UCSD-AML1 (cell line): ENCODE measurements around the gene LIN28A.

ENCODE experiments used
- DNase-seq: peaks from one replicate; lab custom pipeline; 2025; ENCODE audit not compliant: unreplicated experiment; lab: John Stamatoyannopoulos, UW

The LIN28A gene

DNA sequence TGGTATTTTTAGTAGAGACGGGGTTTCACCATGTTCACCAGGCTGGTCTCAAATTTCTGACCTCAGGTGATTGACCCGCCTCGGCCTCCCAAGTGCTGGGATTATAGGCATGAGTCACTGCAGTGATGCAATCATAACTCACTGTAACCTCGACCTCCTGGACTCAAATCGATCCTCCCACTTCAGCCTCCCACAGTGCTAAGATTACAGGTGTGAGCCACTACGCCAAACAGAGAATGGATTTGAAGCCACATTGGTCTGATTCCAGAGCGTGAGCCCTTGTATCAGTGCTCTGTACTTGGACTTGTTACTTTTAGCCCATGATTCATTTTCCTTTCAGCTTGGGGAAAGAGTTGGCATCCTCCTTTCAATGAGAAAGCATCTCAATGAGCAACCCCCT lies 23.2 kb upstream of the LIN28A start:
- no peak for DNase-seq

- no peak for DNase-seq
These were observed 21.7 kb upstream of the LIN28A start for GRCh38 chr1:26388791-26389445.

GRCh38 chr1:26389604-26390247 lies 20.9 kb upstream of the LIN28A start:
- no peak for DNase-seq

DNA sequence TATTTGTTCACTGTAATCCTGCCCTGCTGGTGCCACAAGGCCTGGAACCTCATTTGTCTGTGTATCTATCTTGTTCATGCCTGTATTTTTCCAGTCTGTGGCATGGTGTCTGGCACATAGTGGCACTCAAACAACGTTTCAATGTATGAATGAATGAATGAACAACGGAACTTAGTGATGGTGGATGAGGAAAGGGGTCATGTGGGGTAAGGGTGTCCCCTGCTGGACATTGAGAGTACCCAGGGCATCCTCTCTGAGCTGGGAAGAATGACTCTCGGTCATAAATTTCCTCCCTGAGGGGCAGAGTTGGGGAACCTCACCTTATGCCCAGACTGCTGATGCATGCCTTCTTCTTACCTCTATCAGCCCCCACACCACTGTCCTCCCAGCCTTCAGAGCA lies 19.2 kb upstream of the LIN28A start:
- DNase-seq, result peak; percentile 49

- no peak for DNase-seq
These were observed 14.9 kb upstream of the LIN28A start for GRCh38 chr1:26395754-26396153.

- no peak for DNase-seq
These were observed 11.6 kb upstream of the LIN28A start for GRCh38 chr1:26399034-26399433.

GRCh38 chr1:26401891-26402290 lies 8.7 kb upstream of the LIN28A start:
- DNase-seq, result no peak

DNA sequence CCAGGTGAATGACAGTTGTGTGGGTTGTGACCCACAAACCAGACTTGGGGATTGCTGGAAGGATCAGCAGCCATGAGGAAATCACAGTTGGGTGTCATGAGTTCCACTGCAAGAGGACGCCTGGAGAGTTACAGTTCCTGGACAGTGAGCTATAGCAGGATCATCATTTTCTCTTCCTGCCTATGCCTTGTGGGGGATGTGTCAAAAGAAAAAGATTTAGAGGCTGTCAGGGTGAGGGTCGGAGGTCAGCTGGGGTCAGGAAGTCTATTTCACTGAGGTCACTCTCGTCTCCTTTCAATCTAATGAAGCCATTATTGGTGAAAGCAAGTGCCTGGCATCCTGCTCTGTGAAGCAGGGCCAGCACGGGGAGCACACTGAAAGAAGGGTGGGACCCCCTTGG lies 7.0 kb upstream of the LIN28A start:
- DNase-seq, result no peak

DNA sequence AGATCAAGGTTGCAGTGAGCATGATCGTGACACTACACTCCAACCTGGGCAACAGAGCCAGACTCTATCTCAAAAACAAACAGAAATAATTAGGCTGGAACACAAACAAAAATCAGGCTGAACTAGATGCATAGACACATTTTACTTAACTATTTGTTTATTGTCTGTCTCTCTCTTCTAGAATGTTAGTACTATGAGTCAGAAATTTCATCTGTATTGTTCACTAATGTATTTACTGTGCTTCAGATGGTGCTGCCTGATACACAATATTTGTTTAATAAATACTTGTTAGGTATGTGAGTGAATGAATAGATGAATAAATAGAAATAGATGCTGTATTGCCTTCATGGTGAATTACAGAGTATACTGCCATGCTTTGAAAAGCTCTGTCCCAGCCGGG lies 6.0 kb upstream of the LIN28A start:
- DNase-seq, result no peak

DNA sequence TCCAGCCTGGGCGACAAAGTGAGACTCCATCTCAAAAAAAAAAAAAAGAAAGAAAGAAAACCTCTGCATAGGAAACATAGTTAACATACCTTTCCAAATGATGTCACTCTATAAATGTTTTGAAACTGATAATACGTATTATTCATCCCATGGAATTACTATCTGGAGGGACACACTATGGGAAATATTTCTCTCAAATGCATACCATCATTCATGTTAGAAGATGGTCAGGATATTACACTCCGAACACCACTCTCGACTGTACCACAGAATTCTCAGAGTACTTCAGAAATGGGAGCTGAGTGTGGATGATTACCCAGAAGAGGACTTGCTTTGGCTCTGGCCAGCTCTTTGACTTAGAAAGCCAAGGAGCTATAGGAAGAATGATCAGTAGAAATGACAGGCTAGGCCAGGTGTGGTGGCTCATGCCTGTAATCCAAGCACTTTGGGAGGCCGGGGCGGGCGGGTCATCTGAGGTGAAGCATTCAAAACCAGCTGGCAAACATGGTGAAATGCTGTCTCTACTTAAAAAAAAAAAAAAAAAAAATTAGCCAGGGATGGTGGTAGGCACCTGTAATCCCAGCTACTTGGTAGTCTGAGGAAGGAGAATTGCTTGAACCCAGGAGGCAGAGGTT lies 5.2 kb upstream of the LIN28A start:
- DNase-seq, result no peak

DNA sequence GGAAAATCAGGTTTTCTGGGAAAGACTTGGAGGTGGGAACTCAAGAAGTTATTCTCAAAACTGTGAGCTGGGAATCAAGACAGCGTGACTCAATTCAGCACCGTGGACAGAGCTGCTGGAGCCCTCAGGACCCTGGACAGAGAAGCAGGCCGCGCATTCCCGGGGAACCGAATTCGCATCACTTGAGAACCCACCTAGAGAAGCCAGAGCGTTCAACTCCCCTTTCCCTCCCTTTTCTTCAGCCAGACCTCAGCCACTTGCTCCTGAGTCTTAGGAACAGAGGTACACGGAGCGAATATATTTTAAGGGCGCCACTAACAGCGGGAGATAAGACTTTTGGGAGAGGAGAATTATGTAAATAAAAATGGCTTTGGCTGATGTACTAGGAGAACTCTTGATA lies 2.0 kb upstream of the LIN28A start:
- DNase-seq, result peak; percentile 82

- DNase-seq, result peak; percentile 50
These were observed 1.3 kb upstream of the LIN28A start for GRCh38 chr1:26409191-26409807.

DNA sequence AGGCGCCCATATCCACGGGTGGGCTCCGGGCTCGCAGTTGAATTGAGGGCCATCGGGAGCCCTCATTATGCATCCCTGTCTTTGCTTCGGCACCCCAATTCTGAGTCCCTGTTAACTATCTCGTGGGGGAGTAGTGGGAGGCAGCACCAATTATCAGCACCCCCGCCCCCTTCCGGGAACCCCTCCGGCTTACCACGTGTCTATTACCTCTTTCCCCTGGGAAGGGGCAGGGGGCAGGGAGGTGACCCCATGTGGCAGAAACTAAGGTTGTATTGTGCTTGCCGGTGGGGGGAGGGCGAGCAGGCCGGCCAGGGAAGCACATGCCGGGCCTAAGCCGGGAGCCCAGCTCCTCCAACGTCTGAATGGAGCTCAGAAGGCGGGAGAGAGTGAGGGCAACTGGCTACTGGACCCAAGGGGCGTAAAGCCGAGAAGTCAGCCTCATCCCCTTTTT lies 1.0 kb downstream of the LIN28A start:
- DNase-seq, result no peak

- no peak for DNase-seq
These were observed 1.7 kb downstream of the LIN28A start for GRCh38 chr1:26412180-26412840.

DNA sequence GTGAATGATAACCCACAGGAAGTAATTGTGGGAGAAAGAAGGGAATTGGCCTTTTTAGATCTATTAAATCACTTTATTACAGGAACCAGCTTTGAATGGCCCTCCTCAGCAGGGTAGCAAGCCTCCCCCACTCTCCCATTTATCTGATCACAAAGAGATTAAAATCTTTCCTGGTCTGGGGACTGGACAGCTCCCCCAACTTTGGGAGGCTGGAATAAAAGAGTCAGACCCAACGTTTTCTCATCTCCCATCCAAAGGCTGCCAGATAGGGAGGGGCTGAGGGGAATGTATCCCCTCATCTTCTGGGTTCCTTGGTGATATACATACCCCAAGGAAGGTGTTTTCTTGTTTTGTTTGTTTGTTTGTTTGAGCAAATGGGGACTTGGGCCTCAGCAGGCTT lies 2.4 kb downstream of the LIN28A start:
- DNase-seq, result no peak

- peak; percentile 72 for DNase-seq
These were observed 6.6 kb downstream of the LIN28A start for GRCh38 chr1:26417111-26417759.

- DNase-seq, result no peak
These were observed 8.3 kb downstream of the LIN28A start for GRCh38 chr1:26418865-26419349.

GRCh38 chr1:26419494-26419893 lies 8.9 kb downstream of the LIN28A start:
- DNase-seq, result no peak

- no peak for DNase-seq
These were observed 19.1 kb downstream of the LIN28A start for GRCh38 chr1:26429721-26430120.

- peak; percentile 99 for DNase-seq
These were observed 21.5 kb downstream of the LIN28A start, which contains the start of gene DHDDS for GRCh38 chr1:26431979-26432695. Gene DHDDS (plus strand): TSS chr1:26432321. CDS start chr1:26432946, 625 bp downstream.
